Measurements from ENCODE around the gene CRYBG2.
"Not testable (repeated sequence)": the region's sequence is repeated elsewhere in the genome, so short reads cannot be mapped to it uniquely, and the experiment has no call there.

Gene CRYBG2

GRCh38 chr1:26297057-26297790, 56.7 kb downstream of the CRYBG2 start:
- Histone ChIP-seq H3K27me3 (ENCODE audit: low read depth, low read length) (no peaks in the 10 kb centered on the region), H3K27ac (ENCODE audit: low read length) (no peak overlapping the region), H3K4me1 (ENCODE audit: control insufficient read depth in 1 of 2, insufficient read depth in 2 of 2, low read length in 2 of 2) (no peaks in the 10 kb centered on the region), H3K36me3 (ENCODE audit: control insufficient read depth in 1 of 2, insufficient read depth in 2 of 2, low read length in 2 of 2) (peaks cover 0 to 25% of the 10 kb centered on the region in 2 donors), H3K9me3 (ENCODE audit: control insufficient read depth in 1 of 2, low read length in 2 of 2) (no peaks in the 10 kb centered on the region), H3K4me3 (ENCODE audit: low read depth in 1 of 2, low read length in 2 of 2) (no peak overlapping the region)

- no peak overlapping the region for H3K4me3 ChIP-seq (ENCODE audit: low read depth in 1 of 2, low read length in 2 of 2)
- no peaks in the 10 kb centered on the region for H3K4me1 ChIP-seq (ENCODE audit: control insufficient read depth in 1 of 2, insufficient read depth in 2 of 2, low read length in 2 of 2)
- no peaks in the 10 kb centered on the region for H3K9me3 ChIP-seq (ENCODE audit: control insufficient read depth in 1 of 2, low read length in 2 of 2)
- H3K27me3 ChIP-seq (ENCODE audit: low read depth, low read length), result no peaks in the 10 kb centered on the region
- peaks cover 0 to 25% of the 10 kb centered on the region in 2 donors for H3K36me3 ChIP-seq (ENCODE audit: control insufficient read depth in 1 of 2, insufficient read depth in 2 of 2, low read length in 2 of 2)
- no peak overlapping the region for H3K27ac ChIP-seq (ENCODE audit: low read length)
Measured at GRCh38 chr1:26296340-26297056, 57.4 kb downstream of the CRYBG2 start.

GRCh38 chr1:26295194-26296138, 58.5 kb downstream of the CRYBG2 start:
- no peak overlapping the region for H3K4me3 ChIP-seq (ENCODE audit: low read depth in 1 of 2, low read length in 2 of 2)
- peaks cover 0 to 25% of the 10 kb centered on the region in 2 donors for H3K36me3 ChIP-seq (ENCODE audit: control insufficient read depth in 1 of 2, insufficient read depth in 2 of 2, low read length in 2 of 2)
- no peaks in the 10 kb centered on the region for H3K27me3 ChIP-seq (ENCODE audit: low read depth, low read length)
- peaks cover 0 to 5% of the 10 kb centered on the region in 2 donors for H3K4me1 ChIP-seq (ENCODE audit: control insufficient read depth in 1 of 2, insufficient read depth in 2 of 2, low read length in 2 of 2)
- H3K27ac ChIP-seq (ENCODE audit: low read length), result no peak overlapping the region
- H3K9me3 ChIP-seq (ENCODE audit: control insufficient read depth in 1 of 2, low read length in 2 of 2), result no peaks in the 10 kb centered on the region

- H3K4me3 ChIP-seq (ENCODE audit: low read depth in 1 of 2, low read length in 2 of 2), result no peak overlapping the region
- H3K36me3 ChIP-seq (ENCODE audit: control insufficient read depth in 1 of 2, insufficient read depth in 2 of 2, low read length in 2 of 2), result peaks cover 0 to 25% of the 10 kb centered on the region in 2 donors
- H3K27me3 ChIP-seq (ENCODE audit: low read depth, low read length), result no peaks in the 10 kb centered on the region
- peaks cover 3 to 5% of the 10 kb centered on the region in 2 donors for H3K4me1 ChIP-seq (ENCODE audit: control insufficient read depth in 1 of 2, insufficient read depth in 2 of 2, low read length in 2 of 2)
- no peak overlapping the region for H3K27ac ChIP-seq (ENCODE audit: low read length)
- H3K9me3 ChIP-seq (ENCODE audit: control insufficient read depth in 1 of 2, low read length in 2 of 2), result no peaks in the 10 kb centered on the region
Measured at GRCh38 chr1:26293911-26294463, 59.9 kb downstream of the CRYBG2 start.

- H3K9me3 ChIP-seq (ENCODE audit: control insufficient read depth in 1 of 2, low read length in 2 of 2); H3K27ac ChIP-seq (ENCODE audit: low read length); H3K4me3 ChIP-seq (ENCODE audit: low read depth in 1 of 2, low read length in 2 of 2); H3K27me3 ChIP-seq (ENCODE audit: low read depth, low read length): not testable (repeated sequence)
- H3K4me1 ChIP-seq (ENCODE audit: control insufficient read depth in 1 of 2, insufficient read depth in 2 of 2, low read length in 2 of 2), result peaks cover 5 to 11% of the 10 kb centered on the region in 2 donors
- H3K36me3 ChIP-seq (ENCODE audit: control insufficient read depth in 1 of 2, insufficient read depth in 2 of 2, low read length in 2 of 2), result peaks cover 0 to 25% of the 10 kb centered on the region in 2 donors
Measured at GRCh38 chr1:26292735-26293134, 61.2 kb downstream of the CRYBG2 start.

GRCh38 chr1:26291939-26292338, 62.0 kb downstream of the CRYBG2 start:
- H3K27me3 ChIP-seq (ENCODE audit: low read depth, low read length), result no peaks in the 10 kb centered on the region
- H3K4me1 ChIP-seq (ENCODE audit: control insufficient read depth in 1 of 2, insufficient read depth in 2 of 2, low read length in 2 of 2), result peaks cover 5 to 14% of the 10 kb centered on the region in 2 donors
- H3K27ac ChIP-seq (ENCODE audit: low read length), result no peak overlapping the region
- no peaks in the 10 kb centered on the region for H3K9me3 ChIP-seq (ENCODE audit: control insufficient read depth in 1 of 2, low read length in 2 of 2)
- peaks cover 0 to 21% of the 10 kb centered on the region in 2 donors for H3K36me3 ChIP-seq (ENCODE audit: control insufficient read depth in 1 of 2, insufficient read depth in 2 of 2, low read length in 2 of 2)
- H3K4me3 ChIP-seq (ENCODE audit: low read depth in 1 of 2, low read length in 2 of 2), result no peak overlapping the region

- no peaks in the 10 kb centered on the region for H3K27me3 ChIP-seq (ENCODE audit: low read depth, low read length)
- H3K4me3 ChIP-seq (ENCODE audit: low read depth in 1 of 2, low read length in 2 of 2), result no peak overlapping the region
- H3K36me3 ChIP-seq (ENCODE audit: control insufficient read depth in 1 of 2, insufficient read depth in 2 of 2, low read length in 2 of 2), result peaks cover 0 to 16% of the 10 kb centered on the region in 2 donors
- H3K4me1 ChIP-seq (ENCODE audit: control insufficient read depth in 1 of 2, insufficient read depth in 2 of 2, low read length in 2 of 2), result peaks cover 5 to 14% of the 10 kb centered on the region in 2 donors
- H3K27ac ChIP-seq (ENCODE audit: low read length), result no peak overlapping the region
- no peaks in the 10 kb centered on the region for H3K9me3 ChIP-seq (ENCODE audit: control insufficient read depth in 1 of 2, low read length in 2 of 2)
Measured at GRCh38 chr1:26291433-26291832, 62.5 kb downstream of the CRYBG2 start.

- H3K27ac ChIP-seq (ENCODE audit: low read length), result no peak overlapping the region
- H3K9me3 ChIP-seq (ENCODE audit: control insufficient read depth in 1 of 2, low read length in 2 of 2), result no peaks in the 10 kb centered on the region
- H3K4me1 ChIP-seq (ENCODE audit: control insufficient read depth in 1 of 2, insufficient read depth in 2 of 2, low read length in 2 of 2), result peaks cover 9 to 14% of the 10 kb centered on the region in 2 donors
- no peaks in the 10 kb centered on the region for H3K27me3 ChIP-seq (ENCODE audit: low read depth, low read length)
- peaks cover 0 to 12% of the 10 kb centered on the region in 2 donors for H3K36me3 ChIP-seq (ENCODE audit: control insufficient read depth in 1 of 2, insufficient read depth in 2 of 2, low read length in 2 of 2)
- H3K4me3 ChIP-seq (ENCODE audit: low read depth in 1 of 2, low read length in 2 of 2), result no peak overlapping the region
Measured at GRCh38 chr1:26290882-26291261, 63.1 kb downstream of the CRYBG2 start.

- Histone ChIP-seq H3K27ac (ENCODE audit: low read length) (peak overlapping the region; percentile 16), H3K4me1 (ENCODE audit: control insufficient read depth in 1 of 2, insufficient read depth in 2 of 2, low read length in 2 of 2) (peaks cover 9 to 14% of the 10 kb centered on the region in 2 donors), H3K27me3 (ENCODE audit: low read depth, low read length) (no peaks in the 10 kb centered on the region), H3K36me3 (ENCODE audit: control insufficient read depth in 1 of 2, insufficient read depth in 2 of 2, low read length in 2 of 2) (peaks cover 0 to 8% of the 10 kb centered on the region in 2 donors), H3K9me3 (ENCODE audit: control insufficient read depth in 1 of 2, low read length in 2 of 2) (no peaks in the 10 kb centered on the region), H3K4me3 (ENCODE audit: low read depth in 1 of 2, low read length in 2 of 2) (no peak overlapping the region)
Measured at GRCh38 chr1:26290122-26290881, 63.6 kb downstream of the CRYBG2 start.
